CD4-positive, alpha-beta T cell treated with Interferon alpha-2 for 1 hour (primary cell): ENCODE data around the gene PIEZO1.
A peak's percentile ranks its signal among the peaks of the same experiment; 100 is the strongest.

Experiments
- DNase-seq, 2 donors: peaks; one replicate each; pipeline ENCODE4 v3.0.0-alpha.2; 2020 to 2022

Gene PIEZO1

DNA sequence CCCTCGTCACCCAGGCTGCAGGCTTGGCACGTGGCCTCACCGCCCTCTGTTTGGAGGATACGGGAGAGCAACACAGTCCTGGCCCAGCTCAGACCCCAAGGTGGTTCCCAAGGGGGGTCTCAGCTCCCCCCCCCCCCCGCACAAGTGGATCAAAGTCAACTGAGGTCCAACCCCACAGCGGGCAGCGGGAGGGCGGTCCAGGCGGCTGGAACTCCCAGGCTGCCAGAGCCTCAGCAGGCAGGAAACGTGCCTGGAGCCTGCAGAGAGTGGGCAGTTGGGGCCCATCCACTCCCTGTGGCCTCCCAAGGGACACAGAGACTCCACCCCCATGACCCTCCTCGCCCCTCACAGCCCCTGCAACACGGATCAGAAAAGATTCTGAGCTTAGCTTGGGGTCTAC lies 36.7 kb downstream of the PIEZO1 start:
- no peak for DNase-seq

DNA sequence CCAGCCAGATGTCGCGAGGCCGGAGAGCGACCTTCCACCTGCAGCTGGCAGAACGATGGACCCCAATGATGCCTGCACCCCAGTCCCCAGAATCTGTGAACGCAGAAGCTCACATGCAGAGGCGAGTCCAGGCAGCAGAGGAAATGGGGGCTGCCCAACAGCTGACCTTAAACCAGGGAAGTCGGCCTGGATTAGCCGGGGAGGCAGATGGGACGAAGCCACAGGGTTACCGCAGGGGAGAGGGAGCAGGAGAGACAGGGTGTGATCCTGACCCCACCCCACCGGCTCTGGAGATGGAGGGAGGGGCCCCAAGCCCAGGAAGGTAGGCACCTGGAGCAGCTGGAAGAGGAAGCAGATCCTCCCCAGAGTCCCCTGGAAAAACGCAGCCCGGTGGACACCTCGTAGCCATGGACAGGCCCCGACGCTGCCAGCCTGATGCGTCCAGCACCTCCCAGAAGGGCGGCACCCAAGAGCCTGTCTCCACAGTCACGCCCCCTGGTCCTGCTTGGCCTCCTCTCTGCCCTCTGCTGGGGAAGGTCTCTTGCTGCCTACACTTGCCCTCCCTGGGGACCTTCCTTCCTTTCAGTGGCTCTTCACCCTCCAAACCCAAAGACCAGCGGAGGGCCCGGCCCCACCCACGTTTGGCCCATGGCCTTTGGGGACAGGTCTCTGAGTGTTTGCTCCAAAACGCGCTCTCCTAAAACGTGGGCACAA lies 37.3 kb downstream of the PIEZO1 start:
- DNase-seq: peak; percentile 33 to 45

DNA sequence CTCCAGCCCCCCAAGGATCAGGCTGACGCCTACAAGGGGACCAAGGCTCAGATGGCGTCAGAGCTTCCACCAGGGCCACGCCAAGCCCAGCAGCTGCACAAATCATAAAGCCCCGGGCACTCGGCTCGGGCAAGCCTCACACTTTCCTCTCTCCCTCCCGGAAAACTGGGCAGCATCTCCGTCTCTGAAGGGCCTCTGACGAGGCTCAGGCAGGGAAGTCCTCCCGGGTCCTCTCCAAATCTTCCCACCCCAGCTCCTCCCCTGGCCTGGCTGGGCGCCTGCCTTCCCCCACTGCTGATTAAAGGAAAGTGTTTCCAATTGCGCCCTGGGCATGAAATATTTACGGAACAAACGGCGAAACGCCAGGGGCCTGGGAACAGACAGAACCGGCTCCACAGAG lies 38.5 kb downstream of the PIEZO1 start:
- DNase-seq: no peak

GRCh38 chr16:88744577-88745521 lies 40.2 kb downstream of the PIEZO1 start:
- no peak for DNase-seq

DNA sequence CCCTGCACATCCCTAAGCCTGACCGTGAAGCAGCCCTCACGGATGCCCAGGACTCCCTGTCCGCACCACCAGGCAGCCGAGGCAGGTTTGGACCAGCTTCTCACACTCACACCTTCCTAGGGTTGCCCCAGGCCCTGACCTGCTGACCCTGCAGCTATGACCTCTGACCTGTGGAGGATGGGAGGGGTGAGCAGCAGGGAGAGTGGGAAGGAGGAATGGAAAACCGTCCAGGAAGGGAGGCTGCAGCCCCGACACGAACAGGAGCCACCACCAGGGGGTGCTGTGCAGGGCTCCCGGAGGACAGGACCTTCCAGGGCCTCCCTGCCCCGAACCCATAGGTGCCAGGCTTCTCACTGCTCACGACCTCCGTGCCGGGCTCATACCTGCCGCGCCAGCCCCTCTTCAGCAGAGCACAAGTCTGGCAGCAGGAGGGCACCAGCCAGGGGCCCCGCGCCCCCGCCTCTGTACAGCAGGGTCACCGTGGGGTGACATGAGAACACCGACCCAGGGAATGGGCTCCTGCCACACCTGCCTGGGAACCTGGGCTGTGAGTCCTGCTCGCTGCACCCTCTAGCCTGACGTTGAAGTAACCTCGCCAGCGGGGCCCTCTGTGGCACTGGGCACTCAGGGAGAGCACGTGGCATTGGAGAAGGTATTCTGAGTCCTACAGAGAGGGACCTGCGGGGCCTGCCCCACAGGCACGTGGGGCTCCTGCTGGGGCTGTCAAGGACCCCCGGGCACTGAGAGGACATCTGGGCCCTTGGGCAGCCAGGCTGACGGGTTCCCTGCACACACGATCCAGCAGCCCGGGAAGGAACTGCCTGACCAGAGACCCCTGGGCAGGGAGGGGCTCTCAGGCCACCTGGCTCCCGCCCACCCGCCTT lies 41.1 kb downstream of the PIEZO1 start:
- peak; percentile 66 to 75 for DNase-seq

DNA sequence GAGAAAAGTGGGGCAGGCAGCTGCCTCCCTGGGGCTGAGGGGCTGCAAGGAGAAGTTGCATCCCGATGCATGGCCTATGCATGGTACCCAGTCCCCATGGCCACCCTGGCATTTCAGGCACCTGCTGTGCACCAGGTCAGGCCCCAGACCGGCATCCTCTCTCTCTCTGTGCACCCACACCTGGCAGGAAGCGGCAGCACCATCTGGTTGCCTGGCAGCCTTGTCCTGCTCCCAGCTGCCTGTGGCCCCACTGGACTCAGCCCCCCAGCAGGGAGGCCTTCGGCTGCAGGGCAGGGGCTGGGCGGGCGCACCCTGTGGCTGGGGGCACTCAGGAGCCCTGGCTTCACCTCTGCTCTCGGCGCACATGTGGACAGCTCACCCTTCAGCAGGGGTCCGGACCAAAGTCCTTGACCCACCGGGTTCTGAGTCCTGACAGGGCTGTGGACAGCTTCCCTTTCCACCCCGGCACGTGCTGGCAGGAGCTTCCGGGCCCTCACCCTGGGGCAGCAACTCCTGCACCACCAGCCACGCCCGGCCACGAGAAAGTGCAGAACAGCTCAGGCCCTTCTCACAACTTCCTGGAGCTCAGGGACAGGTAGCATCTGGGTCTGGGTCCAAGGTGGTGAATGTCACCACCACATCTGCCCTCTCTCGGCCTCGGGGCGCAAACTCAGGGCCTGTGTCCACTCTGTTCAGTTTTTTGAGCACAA lies 42.0 kb downstream of the PIEZO1 start:
- no peak for DNase-seq

DNA sequence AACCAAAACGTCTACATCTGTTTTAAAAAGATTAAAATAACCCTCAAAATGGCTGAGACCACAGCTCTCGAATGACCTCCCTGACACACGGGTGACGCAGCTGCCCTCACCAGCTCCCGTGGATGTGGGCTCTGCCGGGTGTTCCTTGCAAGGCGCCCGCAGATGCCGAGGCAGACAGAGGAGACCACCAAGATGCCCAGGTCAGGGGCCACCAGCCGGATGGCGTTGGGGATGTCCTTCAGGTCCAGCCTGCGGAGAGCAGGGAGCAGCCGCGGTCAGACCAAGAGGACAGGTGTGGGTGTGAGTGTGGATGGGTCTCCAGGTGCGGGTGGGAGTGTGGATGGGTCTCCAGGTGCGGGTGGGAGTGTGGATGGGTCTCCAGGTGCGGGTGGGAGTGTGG lies 43.7 kb downstream of the PIEZO1 start:
- no peak for DNase-seq

DNA sequence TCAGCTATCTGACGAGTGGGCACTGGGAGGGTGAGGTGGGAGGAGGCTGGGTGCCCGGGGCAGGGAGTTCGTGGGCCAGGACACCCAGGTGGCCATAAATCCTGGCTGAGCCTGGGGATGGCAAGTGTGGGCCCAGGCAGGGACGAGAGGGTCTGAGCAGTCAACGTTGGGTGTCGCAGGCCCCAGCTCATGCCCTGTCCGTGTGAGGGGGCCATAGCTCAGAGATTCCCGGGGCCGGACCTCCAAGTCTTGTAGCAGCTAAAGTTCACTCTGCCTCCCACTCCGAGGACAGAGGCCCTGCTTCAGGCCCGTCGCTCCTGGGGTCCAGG lies 44.3 kb downstream of the PIEZO1 start:
- DNase-seq: no peak

- no peak for DNase-seq
Observed at GRCh38 chr16:88739977-88740726, 44.9 kb downstream of the PIEZO1 start.

DNA sequence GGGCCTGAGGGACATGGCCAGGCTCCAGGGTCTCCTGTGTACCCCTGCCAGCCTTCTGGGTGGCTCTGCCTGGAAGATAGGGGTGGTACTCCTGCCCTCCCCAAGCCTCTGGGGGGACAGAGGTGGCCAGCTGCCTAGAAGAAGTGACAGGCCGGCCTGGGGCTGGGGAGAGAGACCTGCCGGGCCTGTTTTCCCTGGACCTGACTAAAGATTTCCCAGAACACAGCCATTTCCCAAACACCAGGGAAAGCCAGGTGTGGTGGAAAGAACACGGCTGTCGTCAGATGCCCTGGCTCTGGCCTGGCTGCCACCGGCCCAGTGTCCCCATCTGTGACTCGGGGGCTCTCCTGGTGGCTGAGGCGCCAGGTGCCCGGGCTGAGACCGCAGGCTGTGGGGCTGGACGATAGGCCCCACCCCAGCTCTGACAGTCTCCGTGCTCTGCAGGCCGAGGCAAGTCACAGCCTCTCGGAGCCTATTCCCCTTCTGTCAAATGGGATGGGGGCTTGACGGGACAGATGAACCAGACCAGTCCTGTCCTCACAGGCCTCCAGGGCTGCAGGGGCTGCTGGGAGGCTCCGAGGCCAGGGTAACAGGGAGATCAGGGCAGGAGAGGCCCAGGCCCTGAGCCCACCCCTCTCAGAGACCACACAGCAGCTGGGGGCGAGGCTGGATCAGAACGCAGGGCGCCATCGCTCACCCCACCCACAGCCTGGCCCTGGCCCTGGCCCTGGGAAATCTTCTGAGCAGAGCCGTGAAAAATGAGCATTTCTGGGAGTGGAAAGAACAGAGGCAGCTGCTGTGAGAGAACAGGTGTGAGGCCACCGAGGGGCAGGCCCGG lies 45.7 kb downstream of the PIEZO1 start:
- no peak for DNase-seq

- no peak for DNase-seq
Observed at GRCh38 chr16:88738151-88739084, 46.6 kb downstream of the PIEZO1 start.

DNA sequence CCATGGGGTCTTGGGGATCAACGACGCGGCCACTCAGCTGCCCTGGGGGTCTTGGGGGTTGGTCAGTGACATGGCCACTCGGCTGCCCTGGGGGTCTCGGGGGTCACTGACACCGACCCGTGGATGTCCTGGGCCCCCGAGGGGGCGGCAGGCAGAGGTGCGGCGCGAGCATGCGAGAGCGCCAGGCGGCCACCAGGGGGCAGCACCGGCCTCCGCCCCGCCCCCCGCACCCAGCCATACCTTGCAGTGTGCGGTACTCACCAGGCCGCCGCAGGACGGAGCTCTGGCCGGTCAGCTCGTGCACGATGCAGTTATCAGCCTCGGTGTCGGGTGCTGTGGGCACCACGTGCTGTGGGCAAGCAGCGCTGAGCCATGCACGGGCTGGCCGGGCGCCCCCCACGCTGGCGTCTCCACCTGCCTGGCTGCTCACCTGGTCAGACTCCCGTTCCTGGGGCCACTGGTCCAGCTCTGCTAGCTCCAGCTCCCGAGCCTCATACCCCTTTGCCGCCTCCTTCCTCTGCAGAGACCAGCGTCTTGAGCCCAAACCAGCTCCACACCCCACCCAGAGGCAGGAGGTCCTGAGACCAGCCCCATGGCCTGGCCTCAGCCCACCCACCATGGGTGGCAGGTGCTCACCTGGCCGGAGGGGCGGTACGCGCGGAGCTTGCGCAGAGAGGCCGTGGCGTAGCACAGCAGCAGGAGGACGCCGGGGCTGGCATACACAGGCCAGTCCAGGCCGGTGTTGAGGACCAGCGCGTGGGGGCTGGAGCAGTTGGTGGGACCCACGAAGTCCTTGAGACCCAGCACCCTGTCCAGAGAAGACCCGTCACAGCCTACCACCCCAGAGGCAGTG lies 47.5 kb downstream of the PIEZO1 start:
- peak; percentile 80 to 84 for DNase-seq

DNA sequence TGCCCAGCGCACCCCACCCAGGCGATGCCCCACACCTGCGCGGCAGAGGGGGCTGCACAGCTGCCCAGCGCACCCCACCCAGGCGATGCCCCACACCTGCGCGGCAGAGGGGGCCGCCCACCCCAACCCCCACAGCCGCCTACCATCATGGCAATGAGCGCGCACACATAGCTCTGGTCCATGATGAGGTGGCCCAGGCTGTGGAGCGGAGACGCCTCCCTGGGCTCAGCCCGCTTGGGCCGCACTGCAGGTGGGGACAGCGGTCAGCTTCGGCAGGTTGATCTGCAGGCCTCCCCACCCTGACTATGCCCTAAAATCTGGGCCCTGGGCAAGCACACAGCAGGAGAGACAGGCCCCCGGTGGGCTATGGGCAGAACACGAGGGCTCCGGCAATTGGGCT lies 48.5 kb downstream of the PIEZO1 start:
- no peak for DNase-seq

- DNase-seq: no peak
Observed at GRCh38 chr16:88736088-88736487, 48.9 kb downstream of the PIEZO1 start.

DNA sequence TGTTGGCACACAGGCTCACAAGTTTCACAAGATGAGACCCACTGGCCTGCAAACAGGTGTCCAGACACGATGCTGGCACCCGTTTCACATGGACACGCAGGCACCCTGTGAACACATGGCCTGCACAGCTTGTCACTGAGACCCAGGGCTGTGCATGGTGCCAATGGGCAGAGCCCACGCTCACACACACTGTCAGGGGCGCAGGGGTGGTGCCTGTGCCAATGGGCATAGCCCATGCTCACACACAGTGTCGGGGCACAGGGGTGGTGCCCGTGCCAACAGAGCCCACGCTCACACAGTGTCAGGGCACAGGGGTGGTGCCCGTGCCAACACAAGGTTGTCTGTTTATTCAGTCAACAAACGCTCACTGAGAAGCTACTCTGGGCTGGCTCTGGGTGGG lies 49.4 kb downstream of the PIEZO1 start:
- DNase-seq: no peak

- no peak for DNase-seq
Observed at GRCh38 chr16:88735121-88735520, 49.9 kb downstream of the PIEZO1 start.

- no peak for DNase-seq
Observed at GRCh38 chr16:88734361-88734728, 50.7 kb downstream of the PIEZO1 start.

DNA sequence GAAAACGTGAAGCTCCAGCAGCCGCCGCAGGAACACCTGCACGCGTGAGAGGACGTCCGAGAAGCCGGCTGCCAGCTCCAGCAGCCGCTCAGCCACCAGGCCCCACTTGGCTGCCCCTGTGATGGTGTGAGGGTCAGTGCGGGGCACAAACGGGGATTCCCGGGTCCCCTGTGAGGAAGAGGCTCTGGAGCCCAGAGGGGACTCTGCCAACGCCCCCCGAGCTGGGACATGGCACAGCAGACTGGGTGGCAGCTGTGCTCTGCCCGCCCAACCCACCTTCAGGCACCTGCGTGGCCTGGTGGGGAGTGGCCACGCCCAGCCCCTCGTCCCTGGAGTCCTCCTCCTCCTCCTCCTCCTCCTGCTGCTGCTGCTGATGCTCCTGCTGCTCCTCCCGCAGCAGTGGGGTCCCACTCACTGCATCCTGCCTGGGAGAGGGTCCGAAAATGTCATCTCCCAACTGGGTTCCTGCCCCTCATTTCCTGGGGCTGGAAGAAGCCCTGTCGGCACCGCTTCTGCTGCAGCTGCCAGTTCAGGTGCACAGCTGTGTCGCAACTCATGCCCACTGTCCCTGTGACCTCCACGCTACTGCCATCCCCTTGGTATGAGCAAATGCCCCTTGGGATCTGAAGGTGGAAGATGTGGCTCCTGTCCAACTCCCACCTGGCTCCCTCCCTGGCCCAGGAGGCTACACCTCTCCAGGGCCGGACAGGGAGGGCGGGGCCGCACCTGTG lies 51.2 kb downstream of the PIEZO1 start:
- DNase-seq: no peak
